ENCODE data around the gene THOC6. TPM values are rescaled to one million over a fixed set of nuclear protein-coding genes. Genes with fewer than 3 reads are reported as not detected.

THOC6 gene
- total RNA-seq, 1 experiment from 2014 or later, result 68.2 TPM

GRCh38 chr16:3046641-3047386 lies 23.0 kb downstream of the THOC6 start:
- H3K4me1 ChIP-seq (ENCODE audit: insufficient read depth, low read length), result no peaks in the 10 kb centered on the region
- H4K5ac ChIP-seq (ENCODE audit: insufficient read length, low read depth, low read length), result no peak overlapping the region
- no peak overlapping the region for H3K18ac ChIP-seq (ENCODE audit: insufficient read length, low read depth, low read length)
- H3K79me2 ChIP-seq (ENCODE audit: insufficient read depth, low read length), result no peaks in the 10 kb centered on the region
- H3K9me3 Mint-ChIP-seq, result peaks cover 0 to 3% of the 10 kb centered on the region in 2 experiments; a peak in 2 of 5 replicates
- peaks cover 20% of the 10 kb centered on the region for H3K23me2 ChIP-seq (ENCODE audit: insufficient read length, low read depth, low read length, poor library complexity, severe bottlenecking)
- no peak overlapping the region for H2BK20ac ChIP-seq (ENCODE audit: low read depth, low read length, poor library complexity, severe bottlenecking)
- peak overlapping the region; percentile 79 to 90 for H3K4me3 Mint-ChIP-seq
- no peak overlapping the region for H2AFZ ChIP-seq (ENCODE audit: low read length)
- no peak overlapping the region for H3K56ac ChIP-seq (ENCODE audit: insufficient read length, low read depth, low read length)
- no peak overlapping the region for H3K27ac Mint-ChIP-seq
- no peak overlapping the region for H4K8ac ChIP-seq (replicated peaks; ENCODE audit: insufficient read length, low read depth, low read length)
- H4K91ac ChIP-seq (ENCODE audit: insufficient read length, low read depth, low read length), result no peak overlapping the region
- WGBS (ENCODE audit: extremely low coverage, insufficient read length, low lambda C conversion rate), result no CpG with 5 or more reads among the region's 54 CpGs
- H2BK15ac ChIP-seq (ENCODE audit: low read depth, low read length), result no peak overlapping the region
- H3K9ac ChIP-seq (ENCODE audit: extremely low read depth, insufficient read length, low read length), result no peak overlapping the region
- no peak overlapping the region for H3T11ph ChIP-seq (ENCODE audit: low read length)
- peak overlapping the region; percentile 87 for H3K4me2 ChIP-seq (ENCODE audit: insufficient read depth, insufficient read length, low read length)
- no peak overlapping the region for H2AK5ac ChIP-seq (ENCODE audit: insufficient read length, low read length)
- no peak overlapping the region for H3K4ac ChIP-seq (ENCODE audit: low read depth, low read length)
- H2BK5ac ChIP-seq (ENCODE audit: insufficient read length, low read length), result no peak overlapping the region
- peaks cover 9 to 25% (median 22%) of the 10 kb centered on the region in 3 experiments for H3K36me3 Mint-ChIP-seq (ENCODE audit: insufficient read depth in 1 of 3, low read depth in 3 of 3)
- H3K27me3 Mint-ChIP-seq (ENCODE audit: low read depth), result peaks cover 69% of the 10 kb centered on the region
- H2BK120ac ChIP-seq (ENCODE audit: low read depth, low read length, poor library complexity, severe bottlenecking), result no peak overlapping the region
- no peak overlapping the region for H2BK12ac ChIP-seq (ENCODE audit: insufficient read length, low read depth, low read length)
- no peaks in the 10 kb centered on the region for H3K27me3 ChIP-seq (ENCODE audit: insufficient read depth, low read length)
- H3K27ac ChIP-seq (ENCODE audit: insufficient read length, low read depth, low read length), result no peak overlapping the region
- no peaks in the 10 kb centered on the region for H3K79me1 ChIP-seq (ENCODE audit: insufficient read depth, low read depth, low read length, poor library complexity, severe bottlenecking)
- H3K4me1 Mint-ChIP-seq, result peaks cover 8 to 17% of the 10 kb centered on the region in 2 experiments
- no peaks in the 10 kb centered on the region for H4K20me1 ChIP-seq (ENCODE audit: control insufficient read depth, insufficient read depth, insufficient read length)
- TF ChIP-seq, protein P1, sequence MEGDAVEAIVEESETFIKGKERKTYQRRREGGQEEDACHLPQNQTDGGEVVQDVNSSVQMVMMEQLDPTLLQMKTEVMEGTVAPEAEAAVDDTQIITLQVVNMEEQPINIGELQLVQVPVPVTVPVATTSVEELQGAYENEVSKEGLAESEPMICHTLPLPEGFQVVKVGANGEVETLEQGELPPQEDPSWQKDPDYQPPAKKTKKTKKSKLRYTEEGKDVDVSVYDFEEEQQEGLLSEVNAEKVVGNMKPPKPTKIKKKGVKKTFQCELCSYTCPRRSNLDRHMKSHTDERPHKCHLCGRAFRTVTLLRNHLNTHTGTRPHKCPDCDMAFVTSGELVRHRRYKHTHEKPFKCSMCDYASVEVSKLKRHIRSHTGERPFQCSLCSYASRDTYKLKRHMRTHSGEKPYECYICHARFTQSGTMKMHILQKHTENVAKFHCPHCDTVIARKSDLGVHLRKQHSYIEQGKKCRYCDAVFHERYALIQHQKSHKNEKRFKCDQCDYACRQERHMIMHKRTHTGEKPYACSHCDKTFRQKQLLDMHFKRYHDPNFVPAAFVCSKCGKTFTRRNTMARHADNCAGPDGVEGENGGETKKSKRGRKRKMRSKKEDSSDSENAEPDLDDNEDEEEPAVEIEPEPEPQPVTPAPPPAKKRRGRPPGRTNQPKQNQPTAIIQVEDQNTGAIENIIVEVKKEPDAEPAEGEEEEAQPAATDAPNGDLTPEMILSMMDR (conservative IDR thresholded peaks at IDR 0.05), result no peak
- no peak overlapping the region for H3K23ac ChIP-seq (ENCODE audit: insufficient read length, low read depth, low read length)
- no peak for DNase-seq
- no peaks in the 10 kb centered on the region for H3K9me3 ChIP-seq (ENCODE audit: control insufficient read depth, low read depth, low read length)
- no peak overlapping the region; the same call in 1 of the 2 replicates for H3K14ac ChIP-seq (ENCODE audit: insufficient read depth, low read length)

Measured in H9 (cell line).